HFFc6 (cell line): ENCODE results near the gene POLA1. TPM values are rescaled to one million over a fixed set of nuclear protein-coding genes. Genes with fewer than 3 reads are reported as not detected.

Source experiments
- DNase-seq: peaks from one replicate; pipeline ENCODE4 v3.0.0-alpha.2; 2018
- H3K27ac Mint-ChIP-seq: 2 replicates; pipeline ENCODE4 v1.8.0; 2020; ENCODE audit warnings: mild to moderate bottlenecking, mixed read lengths
- H3K27me3 Mint-ChIP-seq: 2 replicates; pipeline ENCODE4 v1.8.0; 2021; ENCODE audit warnings: mild to moderate bottlenecking, moderate library complexity, mixed read lengths; ENCODE audit not compliant: insufficient read depth
- H3K36me3 Mint-ChIP-seq: 2 replicates; pipeline ENCODE4 v1.8.0; 2021; ENCODE audit warnings: low read depth, mixed read lengths
- H3K4me1 Mint-ChIP-seq: 2 replicates; pipeline ENCODE4 v1.8.0; 2020; ENCODE audit warnings: low read depth, mixed read lengths
- H3K4me3 Mint-ChIP-seq: 2 replicates; pipeline ENCODE4 v1.8.0; 2020; ENCODE audit warnings: mild to moderate bottlenecking, moderate library complexity, mixed read lengths
- H3K9me3 Mint-ChIP-seq: 2 replicates; pipeline ENCODE4 v1.8.0; 2020; ENCODE audit warnings: mild to moderate bottlenecking, mixed read lengths
- total RNA-seq, 6 experiments: library from RNA; stranded (reverse); fragmentation: NEBNext Ultra II Directional; extraction: Animal tissue kit (Norgen Biotek cat#: 25700); gene quantifications; 2 replicates in 1 of 6; 3 replicates in 5 of 6; pipeline ENCODE4 v1.2.3, GENCODE V29; 2021
- TF ChIP-seq, protein P1 (sequence below): fragments of 200-600 bp; sonication (generic); IDR thresholded peaks from 2 replicates; pipeline ENCODE4 v1.5.0; 2021; ENCODE audit warnings: antibody characterized with exemption, mild to moderate bottlenecking

Gene POLA1
- total RNA-seq, 6 experiments from 2014 or later: 6.5 to 12.5 (median 11.0) TPM

DNA sequence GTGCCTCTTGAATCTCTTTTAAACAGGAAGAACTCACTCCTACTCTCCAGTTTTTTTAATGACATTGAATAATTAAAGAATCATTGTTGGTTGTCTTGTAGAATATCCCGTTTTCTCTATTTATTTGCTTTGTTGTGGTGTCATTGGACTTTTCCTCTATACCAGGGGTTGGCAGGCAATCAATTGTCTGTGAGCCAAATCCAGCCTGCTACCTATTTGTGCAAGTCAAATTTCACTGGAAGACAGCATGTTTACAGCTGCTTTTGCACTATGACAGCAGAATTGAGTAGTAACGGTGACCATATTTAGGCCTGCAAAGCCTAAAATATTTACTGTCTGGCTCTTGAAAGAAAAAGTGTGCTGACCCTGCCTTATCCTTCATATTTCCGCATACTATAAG, 34.8 kb downstream of the POLA1 start:
- Mint-ChIP-seq H3K27me3 (no peaks in the 10 kb centered on the region), H3K27ac (no peak overlapping the region), H3K36me3 (no peaks in the 10 kb centered on the region; the same call in 1 of the 2 replicates), H3K9me3 (no peaks in the 10 kb centered on the region), H3K4me3 (no peak overlapping the region), H3K4me1 (no peaks in the 10 kb centered on the region)
- DNase-seq: no peak
- TF ChIP-seq, protein P1, sequence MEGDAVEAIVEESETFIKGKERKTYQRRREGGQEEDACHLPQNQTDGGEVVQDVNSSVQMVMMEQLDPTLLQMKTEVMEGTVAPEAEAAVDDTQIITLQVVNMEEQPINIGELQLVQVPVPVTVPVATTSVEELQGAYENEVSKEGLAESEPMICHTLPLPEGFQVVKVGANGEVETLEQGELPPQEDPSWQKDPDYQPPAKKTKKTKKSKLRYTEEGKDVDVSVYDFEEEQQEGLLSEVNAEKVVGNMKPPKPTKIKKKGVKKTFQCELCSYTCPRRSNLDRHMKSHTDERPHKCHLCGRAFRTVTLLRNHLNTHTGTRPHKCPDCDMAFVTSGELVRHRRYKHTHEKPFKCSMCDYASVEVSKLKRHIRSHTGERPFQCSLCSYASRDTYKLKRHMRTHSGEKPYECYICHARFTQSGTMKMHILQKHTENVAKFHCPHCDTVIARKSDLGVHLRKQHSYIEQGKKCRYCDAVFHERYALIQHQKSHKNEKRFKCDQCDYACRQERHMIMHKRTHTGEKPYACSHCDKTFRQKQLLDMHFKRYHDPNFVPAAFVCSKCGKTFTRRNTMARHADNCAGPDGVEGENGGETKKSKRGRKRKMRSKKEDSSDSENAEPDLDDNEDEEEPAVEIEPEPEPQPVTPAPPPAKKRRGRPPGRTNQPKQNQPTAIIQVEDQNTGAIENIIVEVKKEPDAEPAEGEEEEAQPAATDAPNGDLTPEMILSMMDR: no peak

GRCh38 chrX:24732766-24733500, 39.2 kb downstream of the POLA1 start:
- H3K4me3 Mint-ChIP-seq: no peak overlapping the region
- DNase-seq: no peak
- TF ChIP-seq, protein P1: no peak

GRCh38 chrX:24741330-24741729, 47.6 kb downstream of the POLA1 start:
- H3K9me3 Mint-ChIP-seq: no peaks in the 10 kb centered on the region
- H3K36me3 Mint-ChIP-seq: no peaks in the 10 kb centered on the region
- no peaks in the 10 kb centered on the region; the same call in 1 of the 2 replicates for H3K27me3 Mint-ChIP-seq
- TF ChIP-seq, protein P1: no peak
- peaks cover 6% of the 10 kb centered on the region; the same call in 1 of the 2 replicates for H3K4me1 Mint-ChIP-seq
- H3K4me3 Mint-ChIP-seq: no peak overlapping the region
- no peak for DNase-seq
- no peak overlapping the region for H3K27ac Mint-ChIP-seq

More at GRCh38 chrX:24732766-24733500, 39.2 kb downstream of the POLA1 start:
- no peak overlapping the region for H3K27ac Mint-ChIP-seq
- H3K36me3 Mint-ChIP-seq: no peaks in the 10 kb centered on the region; the same call in 1 of the 2 replicates
- H3K9me3 Mint-ChIP-seq: no peaks in the 10 kb centered on the region
- no peaks in the 10 kb centered on the region for H3K4me1 Mint-ChIP-seq
- no peaks in the 10 kb centered on the region for H3K27me3 Mint-ChIP-seq

GRCh38 chrX:24748196-24748595, 54.5 kb downstream of the POLA1 start:
- H3K4me1 Mint-ChIP-seq: peaks cover 5% of the 10 kb centered on the region; the same call in 1 of the 2 replicates
- no peak overlapping the region for H3K27ac Mint-ChIP-seq

GRCh38 chrX:24759786-24760185, 66.1 kb downstream of the POLA1 start:
- H3K27ac Mint-ChIP-seq: no peak overlapping the region
- no peaks in the 10 kb centered on the region for H3K9me3 Mint-ChIP-seq
- no peak overlapping the region for H3K4me3 Mint-ChIP-seq
- H3K27me3 Mint-ChIP-seq: peaks cover 1% of the 10 kb centered on the region
- TF ChIP-seq, protein P1: no peak
- peaks cover 11% of the 10 kb centered on the region; the same call in 1 of the 2 replicates for H3K36me3 Mint-ChIP-seq
- H3K4me1 Mint-ChIP-seq: peaks cover 19% of the 10 kb centered on the region
- DNase-seq: no peak

More at GRCh38 chrX:24748196-24748595, 54.5 kb downstream of the POLA1 start:
- Mint-ChIP-seq H3K27me3 (peaks cover 1% of the 10 kb centered on the region; the same call in 1 of the 2 replicates), H3K4me3 (no peak overlapping the region), H3K9me3 (no peaks in the 10 kb centered on the region), H3K36me3 (no peaks in the 10 kb centered on the region)
- TF ChIP-seq, protein P1: no peak
- no peak for DNase-seq
